Measurements from ENCODE around the gene RPL36A. TPM values are rescaled to one million over a fixed set of nuclear protein-coding genes. Genes with fewer than 3 reads are reported as not detected.

Gene RPL36A
- polyA plus RNA-seq (2012; ENCODE audit: insufficient read depth, insufficient read length), result 1,971 TPM

DNA sequence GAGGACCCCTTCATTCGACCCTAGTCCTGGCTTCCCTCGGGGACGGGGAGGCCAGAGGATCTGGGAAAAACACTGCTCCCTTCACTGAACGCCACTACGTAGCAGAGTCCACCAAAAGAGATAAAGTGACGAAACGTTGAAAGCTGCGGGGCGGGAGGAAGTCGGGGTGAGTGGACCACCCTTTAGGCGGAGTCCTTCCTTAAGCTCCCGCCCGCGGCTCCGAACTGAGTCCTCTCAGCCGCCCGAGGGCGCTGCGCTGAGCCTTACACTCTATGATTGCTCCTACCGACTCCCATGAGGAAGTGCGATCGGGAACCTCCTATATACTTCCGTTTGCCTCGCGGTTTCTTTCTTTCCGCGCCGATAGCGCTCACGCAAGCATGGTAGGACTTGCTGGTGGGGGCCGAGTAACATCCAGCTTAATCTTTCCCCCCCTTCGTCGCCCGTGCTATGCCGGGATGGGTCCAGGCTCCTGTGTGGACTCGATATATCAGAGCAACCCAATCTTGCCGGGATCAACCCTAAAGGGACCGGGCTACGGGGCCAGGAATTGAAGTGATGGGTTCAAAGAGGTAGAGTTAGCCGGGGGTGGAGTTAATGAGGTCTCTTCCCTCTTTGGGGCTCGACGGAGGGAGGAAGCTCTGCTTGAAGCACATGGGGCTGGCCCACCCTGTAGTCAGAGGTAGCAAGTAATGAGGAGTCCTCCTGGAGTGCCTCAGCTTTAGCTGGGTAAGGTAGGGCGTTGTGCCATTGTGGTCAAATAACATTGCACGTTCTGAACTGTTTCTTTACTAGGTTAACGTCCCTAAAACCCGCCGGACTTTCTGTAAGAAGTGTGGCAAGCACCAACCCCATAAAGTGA, at the start of gene RPL36A:
Gene RPL36A (plus strand): TSS at position 348 of the 862 bp plus-strand sequence. CDS start 33 bp downstream, at position 381.
- peak within 1 kb of the TSS; percentile 75 for H3K4me3 ChIP-seq (ENCODE audit: low read length)
- DNase-seq (ENCODE audit: low read depth, low spot score), result peak; percentile 92

DNA sequence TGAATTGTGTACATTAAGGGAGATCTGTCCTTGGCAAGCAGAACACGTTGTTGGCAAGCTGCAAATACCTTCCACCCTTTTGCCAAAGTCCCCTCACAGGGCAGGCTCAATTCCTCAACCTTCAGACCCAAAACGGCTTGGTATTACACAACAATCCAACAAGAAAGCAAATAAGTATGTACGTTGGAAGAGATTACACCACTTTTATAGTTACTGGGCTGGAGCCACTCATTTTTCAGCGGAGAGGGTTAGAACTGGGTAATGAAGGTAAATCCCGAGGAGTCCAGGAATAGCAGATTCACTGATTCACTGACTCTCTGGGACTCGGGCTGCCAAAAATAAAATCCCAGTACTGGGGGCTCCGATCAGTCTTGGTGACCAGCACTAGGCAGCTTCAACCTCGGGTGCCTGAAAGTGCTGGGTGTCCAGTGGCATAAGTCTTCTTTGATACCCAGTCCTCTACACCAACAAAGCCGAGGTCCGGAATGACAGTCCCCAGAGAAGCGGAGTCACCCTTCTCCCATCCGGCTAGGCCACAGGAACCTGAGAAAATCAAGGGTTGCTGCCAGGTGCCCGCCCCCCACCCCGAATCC, 42.9 kb upstream of the RPL36A start:
- peak overlapping the region; percentile 73 for H3K4me3 ChIP-seq (ENCODE audit: low read length)
- no peak for DNase-seq (ENCODE audit: low read depth, low spot score)

- DNase-seq (ENCODE audit: low read depth, low spot score), result peak; percentile 51
- H3K4me3 ChIP-seq (ENCODE audit: low read length), result peak within 1 kb of the TSS; percentile 73
These were observed 42.2 kb upstream of the RPL36A start, which contains the start of gene TIMM8A for GRCh38 chrX:101348452-101349192. TSS of gene TIMM8A (minus strand) at chrX:101348742. CDS start at chrX:101348664, 78 bp downstream.

DNA sequence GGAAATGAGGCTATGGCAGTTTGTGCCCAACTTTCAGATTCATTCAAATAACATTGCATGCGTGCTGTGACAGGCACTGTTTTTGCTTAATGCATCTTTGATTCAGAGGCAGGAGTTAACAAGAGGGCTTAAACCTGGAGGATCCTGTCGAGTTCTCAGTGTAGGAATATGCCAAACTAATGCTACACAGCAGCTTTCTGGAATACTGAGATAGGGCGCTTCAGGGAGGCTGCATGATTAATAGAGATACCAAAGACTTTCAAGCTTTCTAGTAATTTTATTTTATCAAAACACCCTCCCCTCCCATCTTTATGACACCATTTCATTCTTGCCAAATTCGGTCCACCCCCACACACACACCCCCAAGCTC, 41.6 kb upstream of the RPL36A start:
- peak overlapping the region; percentile 73 for H3K4me3 ChIP-seq (ENCODE audit: low read length)
- DNase-seq (ENCODE audit: low read depth, low spot score), result no peak

DNA sequence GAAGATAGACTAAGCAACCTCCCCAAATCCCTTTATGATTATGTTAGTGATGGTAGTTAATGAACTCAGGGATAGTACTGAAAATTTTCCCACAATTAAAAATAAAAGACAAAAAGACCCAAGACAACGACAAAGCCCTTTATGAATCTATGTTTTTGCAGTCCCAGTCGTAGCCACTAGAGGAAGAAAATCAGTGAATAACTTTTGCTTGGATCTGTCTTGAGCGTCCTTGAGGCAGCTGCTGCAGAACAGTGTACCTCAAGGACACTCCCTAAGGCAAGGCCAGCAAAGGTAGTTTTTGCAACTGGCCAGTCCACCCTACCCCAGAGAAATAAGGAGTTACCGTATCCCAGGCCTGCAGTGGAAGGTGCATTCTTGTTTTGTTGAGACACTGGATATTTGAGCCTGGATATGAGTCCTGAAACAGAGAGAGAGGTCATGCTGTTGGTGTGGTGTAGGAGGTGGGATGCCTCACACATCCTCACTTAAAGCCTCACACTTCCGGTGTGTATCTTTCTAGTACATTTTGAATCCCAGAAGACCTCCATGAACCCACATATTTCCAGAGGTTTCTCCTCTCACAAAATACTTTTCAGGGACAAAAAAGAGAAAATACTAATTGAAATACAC, 33.5 kb upstream of the RPL36A start:
- H3K4me3 ChIP-seq (ENCODE audit: low read length), result no peak overlapping the region
- DNase-seq (ENCODE audit: low read depth, low spot score), result peak; percentile 32

GRCh38 chrX:101359966-101360365, 30.8 kb upstream of the RPL36A start:
- no peak overlapping the region for H3K4me3 ChIP-seq (ENCODE audit: low read length)
- DNase-seq (ENCODE audit: low read depth, low spot score), result no peak

GRCh38 chrX:101360390-101360789, 30.4 kb upstream of the RPL36A start:
- DNase-seq (ENCODE audit: low read depth, low spot score), result no peak
- no peak overlapping the region for H3K4me3 ChIP-seq (ENCODE audit: low read length)

GRCh38 chrX:101362116-101362515, 28.7 kb upstream of the RPL36A start:
- H3K4me3 ChIP-seq (ENCODE audit: low read length), result no peak overlapping the region
- no peak for DNase-seq (ENCODE audit: low read depth, low spot score)

GRCh38 chrX:101362757-101363156, 28.1 kb upstream of the RPL36A start:
- H3K4me3 ChIP-seq (ENCODE audit: low read length), result no peak overlapping the region
- no peak for DNase-seq (ENCODE audit: low read depth, low spot score)

GRCh38 chrX:101365301-101365795, 25.5 kb upstream of the RPL36A start:
- DNase-seq (ENCODE audit: low read depth, low spot score), result no peak
- no peak overlapping the region for H3K4me3 ChIP-seq (ENCODE audit: low read length)

DNA sequence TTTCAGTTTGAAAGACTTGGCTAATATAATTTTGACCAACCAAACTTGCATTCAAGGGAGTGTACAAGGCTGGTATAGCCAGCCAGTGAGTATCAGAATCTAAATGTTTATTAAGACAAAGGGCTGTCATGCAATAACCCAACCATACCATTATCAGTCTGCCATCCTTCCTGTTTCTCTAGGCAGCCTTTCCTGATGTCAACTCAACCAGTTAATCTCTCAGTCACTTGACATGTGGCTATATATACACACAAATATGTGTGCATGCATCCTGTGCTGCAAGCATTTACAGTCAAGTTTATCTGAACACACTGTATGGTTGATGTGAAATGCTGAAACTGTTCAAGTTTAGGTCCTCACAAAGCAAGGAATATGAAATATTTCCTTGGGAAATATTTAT, 22.0 kb upstream of the RPL36A start:
- DNase-seq (ENCODE audit: low read depth, low spot score), result no peak

GRCh38 chrX:101369687-101370086, 21.1 kb upstream of the RPL36A start:
- DNase-seq (ENCODE audit: low read depth, low spot score), result no peak
- no peak overlapping the region for H3K4me3 ChIP-seq (ENCODE audit: low read length)

More for the DNA sequence above, 22.0 kb upstream of the RPL36A start:
- no peak overlapping the region for H3K4me3 ChIP-seq (ENCODE audit: low read length)

DNA sequence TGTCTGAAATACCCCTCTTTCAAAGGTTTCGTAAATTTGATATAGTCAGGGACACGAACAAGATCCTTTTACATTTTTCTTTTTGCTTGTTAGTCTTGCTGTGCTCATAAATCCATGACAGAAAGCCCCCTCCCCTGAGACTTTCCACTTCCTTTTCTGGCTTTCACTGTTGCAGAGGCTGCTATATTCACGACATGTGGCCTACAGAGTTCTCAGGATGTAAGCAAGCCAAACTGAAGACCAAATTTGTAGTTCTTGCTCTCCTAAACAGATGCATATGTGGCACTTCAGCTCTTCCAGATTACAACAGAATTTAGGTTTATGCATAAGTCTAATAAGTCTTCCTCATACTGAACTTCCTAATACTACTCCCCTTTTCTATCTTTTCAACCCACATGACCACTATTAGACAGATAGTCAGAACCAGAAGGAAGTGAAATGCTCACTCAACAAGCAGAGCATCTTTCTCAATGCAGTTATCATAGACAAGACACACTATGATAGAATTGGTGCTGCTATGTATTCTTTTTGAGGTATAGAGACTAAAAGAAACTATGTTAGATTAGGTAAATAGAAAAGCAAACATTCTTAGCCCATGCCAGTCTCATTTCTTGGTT, 19.8 kb upstream of the RPL36A start:
- no peak for DNase-seq (ENCODE audit: low read depth, low spot score)
- no peak overlapping the region for H3K4me3 ChIP-seq (ENCODE audit: low read length)

DNA sequence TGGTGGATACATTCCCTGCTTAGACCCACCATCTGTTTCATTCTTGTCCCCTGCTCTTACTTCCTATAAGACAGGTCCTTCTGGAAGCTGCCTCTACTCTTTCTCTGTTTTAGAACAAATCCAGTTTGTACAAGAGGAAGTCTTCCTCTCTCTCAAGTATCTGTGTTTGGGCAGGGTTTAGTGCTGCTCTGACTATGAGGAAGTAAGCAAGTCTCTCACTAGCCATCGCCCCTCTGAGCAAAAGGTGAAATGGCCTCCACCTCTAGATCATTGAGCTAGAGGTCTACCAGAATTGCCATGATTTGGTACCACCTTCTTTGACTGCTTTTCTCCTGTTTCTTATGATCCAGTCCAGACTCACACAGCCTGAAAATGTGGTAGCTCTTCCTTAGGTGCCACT, 13.3 kb upstream of the RPL36A start:
- DNase-seq (ENCODE audit: low read depth, low spot score), result no peak
- no peak overlapping the region for H3K4me3 ChIP-seq (ENCODE audit: low read length)

DNA sequence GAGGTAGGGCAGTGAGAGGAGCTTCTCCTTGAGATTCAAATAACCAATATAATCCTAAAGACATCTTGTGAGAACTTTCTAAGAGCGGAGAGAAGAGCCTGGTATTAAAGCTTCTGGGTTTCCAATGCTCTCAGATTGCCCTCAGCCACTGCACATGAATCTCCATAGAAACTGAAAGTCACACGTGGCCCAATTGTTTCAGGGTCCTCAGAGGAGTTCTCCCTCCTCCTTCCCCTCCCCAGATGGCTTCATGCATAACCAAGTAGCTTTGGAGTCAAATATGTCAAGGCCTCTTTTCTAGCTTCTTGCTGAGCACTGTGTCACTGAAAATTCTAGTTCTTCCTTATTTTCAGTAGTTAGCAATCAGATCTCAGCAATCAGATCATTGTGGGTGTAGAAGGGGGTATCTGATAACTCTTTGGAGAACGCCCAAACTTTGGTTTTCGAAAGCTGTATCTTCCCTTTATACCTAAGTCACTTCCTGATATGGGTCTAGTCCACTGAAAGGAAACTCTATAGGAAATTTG, 7.1 kb upstream of the RPL36A start:
- H3K4me3 ChIP-seq (ENCODE audit: low read length), result no peak overlapping the region
- no peak for DNase-seq (ENCODE audit: low read depth, low spot score)

DNA sequence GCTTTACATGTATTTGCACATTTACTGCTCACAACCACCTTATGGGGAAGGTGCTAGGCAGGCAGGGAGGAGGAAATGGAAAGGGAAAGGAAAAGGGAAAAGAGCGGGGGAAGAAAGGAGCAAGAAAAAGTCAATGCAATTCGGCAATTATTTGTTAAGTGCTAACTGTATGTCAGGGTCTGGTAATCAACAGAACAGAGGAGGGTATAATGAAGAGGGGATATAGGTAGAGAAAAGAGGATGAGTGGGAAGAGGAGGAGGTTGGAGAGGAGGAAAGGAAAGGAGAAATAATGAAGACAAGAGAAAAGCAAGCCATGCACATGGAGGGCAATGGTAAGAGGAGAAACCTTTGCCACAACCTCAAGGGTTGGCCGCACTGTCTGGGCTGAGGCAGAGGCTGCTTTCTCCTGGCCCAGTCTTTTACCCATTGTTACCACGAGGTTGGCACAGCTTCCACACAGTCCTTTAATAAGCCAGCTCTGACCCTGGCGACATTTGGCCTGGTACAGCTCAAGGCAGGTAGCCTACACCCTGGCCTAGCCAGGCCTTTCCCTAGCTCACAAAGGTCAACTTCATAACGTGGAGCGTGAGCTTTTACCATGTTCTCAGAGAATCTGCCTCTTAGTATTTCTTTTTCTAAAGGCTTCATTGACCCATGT, 5.7 kb upstream of the RPL36A start:
- no peak for DNase-seq (ENCODE audit: low read depth, low spot score)
- H3K4me3 ChIP-seq (ENCODE audit: low read length), result no peak overlapping the region

DNA sequence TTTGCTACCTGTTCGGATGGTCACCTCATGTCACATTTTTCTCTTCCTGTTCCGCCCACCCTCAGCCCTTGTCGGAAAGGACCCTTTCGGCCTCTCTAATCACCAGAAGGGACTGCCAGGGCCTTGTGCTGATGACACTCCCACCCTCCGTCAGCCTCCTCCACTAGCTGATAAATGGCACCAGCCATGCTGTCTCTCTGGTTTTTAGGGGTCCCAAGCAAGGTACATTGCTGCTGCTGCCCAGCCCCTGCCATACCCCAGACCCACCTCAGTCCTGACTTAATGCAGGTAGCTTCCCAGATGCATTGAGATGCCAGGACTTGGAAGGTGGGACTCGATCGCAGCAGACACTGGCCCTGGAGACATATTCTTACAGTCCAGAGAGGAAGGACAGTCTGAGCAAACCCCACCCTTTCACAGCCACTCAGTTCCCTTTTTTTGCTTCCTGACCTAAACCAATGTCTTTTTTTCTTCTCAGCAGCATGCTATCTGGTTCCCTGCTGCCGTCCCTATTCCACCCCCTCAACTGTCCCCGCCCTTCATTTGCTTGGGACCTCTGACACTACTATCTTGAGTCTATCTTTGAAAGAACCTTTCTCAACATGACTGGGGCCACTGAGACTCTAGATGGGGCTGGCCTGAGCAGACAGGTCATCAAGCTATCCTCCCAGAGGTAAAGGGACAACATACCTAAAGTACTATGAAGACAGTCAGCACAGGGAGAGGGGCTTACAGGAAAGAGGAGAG, 4.8 kb upstream of the RPL36A start, which contains the start of gene BTK:
Gene BTK (minus strand): TSS at position 397 of the 747 bp plus-strand sequence. CDS start 10,907 bp downstream, outside the sequence.
- no peak within 1 kb of the TSS for H3K4me3 ChIP-seq (ENCODE audit: low read length)
- no peak for DNase-seq (ENCODE audit: low read depth, low spot score)

All from Jurkat, Clone E6-1 (cell line).